DND-41 (cell line): ENCODE measurements around the gene RELN.

Experiments
- ATAC-seq: fragments of 200-7000 bp; cut with Tn5 transposase; 3 replicates; pipeline ENCODE4 v1.9.1; 2021; ENCODE audit warnings: low read depth; ENCODE audit not compliant: insufficient read depth
- DNase-seq: peaks from one replicate; pipeline ENCODE4 v3.0.0-alpha.2; 2020
- H2AFZ ChIP-seq: 2 replicates; pipeline ENCODE4 v1.6.0; 2012; ENCODE audit warnings: low read depth, low read length
- H3K27ac ChIP-seq: 2 replicates; pipeline ENCODE4 v1.5.1; 2012; ENCODE audit warnings: low read length, inconsistent platforms
- H3K27me3 ChIP-seq: fragments of 200-600 bp; sonication (generic); 2 replicates; pipeline ENCODE4 v1.6.0; 2012; ENCODE audit warnings: low read length, mild to moderate bottlenecking, inconsistent platforms; ENCODE audit not compliant: insufficient read depth, poor library complexity
- H3K36me3 ChIP-seq: 2 replicates; pipeline ENCODE4 v1.5.1; 2012; ENCODE audit warnings: low read length, inconsistent platforms; ENCODE audit not compliant: insufficient read depth
- H3K4me1 ChIP-seq: 2 replicates; pipeline ENCODE4 v1.5.1; 2012; ENCODE audit warnings: mild to moderate bottlenecking, low read length; ENCODE audit not compliant: insufficient read depth
- H3K4me2 ChIP-seq: 2 replicates; pipeline ENCODE4 v1.6.0; 2012; ENCODE audit warnings: mild to moderate bottlenecking, moderate library complexity, low read length, inconsistent platforms; ENCODE audit not compliant: insufficient read depth
- H3K4me3 ChIP-seq, 2 experiments: fragments of 200-600 bp in 1 of 2; shearing (Covaris generic) in 1 of 2; 2 replicates each; pipeline ENCODE4 v1.5.1; 2012 to 2016; ENCODE audit warnings: inconsistent platforms in 2 of 2, low read length in 2 of 2, mild to moderate bottlenecking in 2 of 2, low read depth in 1 of 2, moderate library complexity in 1 of 2
- H3K79me2 ChIP-seq: 2 replicates; pipeline ENCODE4 v1.6.0; 2012; ENCODE audit warnings: low read length, inconsistent platforms; ENCODE audit not compliant: insufficient read depth
- H3K9ac ChIP-seq: 2 replicates; pipeline ENCODE4 v1.6.0; 2012; ENCODE audit warnings: low read depth, mild to moderate bottlenecking, inconsistent platforms, low read length, moderate library complexity
- H3K9me3 ChIP-seq: 2 replicates; pipeline ENCODE4 v1.5.1; 2012; ENCODE audit warnings: low read length, moderate library complexity, mild to moderate bottlenecking, inconsistent platforms; ENCODE audit not compliant: insufficient read depth, severe bottlenecking
- H4K20me1 ChIP-seq: 2 replicates; pipeline ENCODE4 v1.6.0; 2012; ENCODE audit warnings: low read length; ENCODE audit not compliant: insufficient read depth
- CTCF ChIP-seq: IDR thresholded peaks from 2 replicates; pipeline ENCODE4 v1.5.1; 2012; ENCODE audit warnings: borderline replicate concordance, low read length, moderate library complexity, mild to moderate bottlenecking; ENCODE audit not compliant: poor library complexity, severe bottlenecking; ENCODE audit errors: extremely low read depth
- EZH2 ChIP-seq: IDR thresholded peaks from 3 replicates; pipeline ENCODE4 v1.6.1; 2012; ENCODE audit warnings: borderline replicate concordance, low read depth, mild to moderate bottlenecking, moderate library complexity, low read length, inconsistent platforms; ENCODE audit not compliant: severe bottlenecking

RELN gene

GRCh38 chr7:103796327-103796962 is 193.0 kb downstream of the RELN start:
- H3K27me3 ChIP-seq: no peaks in the 10 kb centered on the region
- no peak for ATAC-seq
- no peaks in the 10 kb centered on the region for H4K20me1 ChIP-seq
- H3K9ac ChIP-seq: no peak overlapping the region
- H3K4me3 ChIP-seq: no peak overlapping the region
- no peaks in the 10 kb centered on the region for H3K36me3 ChIP-seq
- no peaks in the 10 kb centered on the region for H3K79me2 ChIP-seq
- no peak for TF ChIP-seq EZH2
- TF ChIP-seq CTCF: no peak
- no peak for DNase-seq
- no peak overlapping the region for H3K4me2 ChIP-seq
- no peaks in the 10 kb centered on the region for H3K9me3 ChIP-seq
- no peak overlapping the region for H3K27ac ChIP-seq
- no peaks in the 10 kb centered on the region for H3K4me1 ChIP-seq
- H2AFZ ChIP-seq: no peak overlapping the region

- ATAC-seq (no peak), DNase-seq (no peak)
- Histone ChIP-seq H3K27me3 (no peaks in the 10 kb centered on the region), H3K36me3 (no peaks in the 10 kb centered on the region), H3K9me3 (no peaks in the 10 kb centered on the region), H2AFZ (no peak overlapping the region), H3K4me1 (no peaks in the 10 kb centered on the region), H3K4me3 (no peak overlapping the region), H4K20me1 (no peaks in the 10 kb centered on the region), H3K79me2 (no peaks in the 10 kb centered on the region), H3K27ac (no peak overlapping the region), H3K4me2 (no peak overlapping the region), H3K9ac (no peak overlapping the region)
- TF ChIP-seq CTCF: no peak
- TF ChIP-seq EZH2: no peak
Measured at GRCh38 chr7:103795787-103796186, 193.7 kb downstream of the RELN start.

DNA sequence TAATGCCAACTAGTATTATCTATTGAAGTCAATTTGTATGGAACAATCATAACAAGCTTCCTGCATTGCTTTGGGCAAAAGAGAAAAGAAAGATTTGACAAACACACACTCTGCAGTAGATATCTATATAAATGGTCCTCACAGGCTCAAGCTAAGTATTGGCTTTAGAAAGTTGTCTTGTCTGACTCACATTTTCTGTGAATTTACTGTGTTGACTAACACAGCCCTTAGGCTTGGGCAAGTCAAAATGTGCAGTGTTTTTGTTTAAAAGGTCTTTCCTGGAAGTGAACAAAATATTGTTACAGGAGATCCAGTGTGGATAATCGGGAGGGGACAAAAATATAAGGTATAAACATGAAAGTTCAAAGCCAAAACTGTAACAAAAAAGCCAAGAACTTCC is 194.4 kb downstream of the RELN start:
- no peak overlapping the region for H3K9ac ChIP-seq
- no peak overlapping the region for H3K27ac ChIP-seq
- H3K4me1 ChIP-seq: no peaks in the 10 kb centered on the region
- no peak overlapping the region for H2AFZ ChIP-seq
- TF ChIP-seq EZH2: no peak
- TF ChIP-seq CTCF: no peak
- no peaks in the 10 kb centered on the region for H3K36me3 ChIP-seq
- no peaks in the 10 kb centered on the region for H4K20me1 ChIP-seq
- H3K9me3 ChIP-seq: no peaks in the 10 kb centered on the region
- H3K27me3 ChIP-seq: no peaks in the 10 kb centered on the region
- ATAC-seq (no peak), DNase-seq (no peak)
- H3K79me2 ChIP-seq: no peaks in the 10 kb centered on the region
- no peak overlapping the region for H3K4me3 ChIP-seq
- no peak overlapping the region for H3K4me2 ChIP-seq
